Ishikawa (cell line): ENCODE measurements around the gene DSEL.

Experiments
- CEBPB ChIP-seq: IDR thresholded peaks from 2 replicates; pipeline ENCODE4 v1.6.1; 2012
- CREB1 ChIP-seq: IDR thresholded peaks from 2 replicates; pipeline ENCODE4 v1.6.1; 2012; ENCODE audit warnings: low read depth
- EGR1 ChIP-seq: IDR thresholded peaks from 2 replicates; pipeline ENCODE4 v1.6.1; 2012
- EP300 ChIP-seq: IDR thresholded peaks from 2 replicates; pipeline ENCODE4 v1.6.1; 2012; ENCODE audit warnings: borderline replicate concordance
- FOXM1 ChIP-seq: IDR thresholded peaks from 2 replicates; pipeline ENCODE4 v1.6.1; 2012; ENCODE audit warnings: low read depth, borderline replicate concordance
- MAX ChIP-seq: IDR thresholded peaks from 2 replicates; pipeline ENCODE4 v1.6.1; 2012
- NFIC ChIP-seq: IDR thresholded peaks from 2 replicates; pipeline ENCODE4 v1.6.1; 2012
- RAD21 ChIP-seq: IDR thresholded peaks from 2 replicates; pipeline ENCODE4 v1.6.1; 2012; ENCODE audit warnings: low read depth
- REST ChIP-seq: IDR thresholded peaks from 2 replicates; pipeline ENCODE4 v1.6.1; 2012; ENCODE audit warnings: low read depth, mild to moderate bottlenecking
- TAF1 ChIP-seq: IDR thresholded peaks from 2 replicates; pipeline ENCODE4 v1.6.1; 2012; ENCODE audit warnings: low read depth, mild to moderate bottlenecking
- TCF12 ChIP-seq: IDR thresholded peaks from 2 replicates; pipeline ENCODE4 v1.6.1; 2012; ENCODE audit warnings: low read depth
- USF1 ChIP-seq: IDR thresholded peaks from 2 replicates; pipeline ENCODE4 v1.6.1; 2012
- YY1 ChIP-seq: IDR thresholded peaks from 2 replicates; pipeline ENCODE4 v1.6.1; 2012; ENCODE audit warnings: low read depth

- no peak for TF ChIP-seq TAF1
- TF ChIP-seq FOXM1 = no peak
- TF ChIP-seq MAX = no peak
- no peak for TF ChIP-seq RAD21
- no peak for TF ChIP-seq YY1
- TF ChIP-seq USF1 = no peak
- TF ChIP-seq TCF12 = no peak
- TF ChIP-seq EGR1 = no peak
- TF ChIP-seq REST = no peak
- no peak for TF ChIP-seq CEBPB
- TF ChIP-seq CREB1 = no peak
- TF ChIP-seq EP300 = no peak
- no peak for TF ChIP-seq NFIC
Observed at GRCh38 chr18:67514901-67515540, 1.5 kb downstream of the DSEL start.
